ENCODE measurements around the gene DCHS2.

The DCHS2 gene

DNA sequence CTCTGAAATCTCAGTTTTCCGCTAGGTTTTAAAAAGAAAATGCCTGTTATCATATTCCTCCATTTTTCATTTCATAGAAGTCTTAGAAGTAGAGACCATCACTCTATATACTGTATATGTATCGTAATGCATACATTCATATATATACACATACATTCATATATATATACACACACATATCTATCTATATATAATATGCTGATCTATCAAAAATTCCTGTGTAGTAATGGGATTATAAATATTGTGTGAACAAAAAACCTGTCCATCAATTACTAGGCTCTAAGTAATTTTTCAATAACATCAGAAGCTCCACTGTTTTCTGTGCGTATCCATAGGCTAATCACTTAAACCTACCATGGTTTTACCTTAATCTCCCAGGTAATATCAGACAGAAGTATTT lies 150.2 kb downstream of the DCHS2 start:
- Histone ChIP-seq H3K36me3 (ENCODE audit: control insufficient read depth, insufficient read depth, low read length) (no peaks in the 10 kb centered on the region), H3K4me1 (ENCODE audit: control insufficient read depth, insufficient read depth, low read length, poor library complexity, severe bottlenecking) (no peaks in the 10 kb centered on the region)

DNA sequence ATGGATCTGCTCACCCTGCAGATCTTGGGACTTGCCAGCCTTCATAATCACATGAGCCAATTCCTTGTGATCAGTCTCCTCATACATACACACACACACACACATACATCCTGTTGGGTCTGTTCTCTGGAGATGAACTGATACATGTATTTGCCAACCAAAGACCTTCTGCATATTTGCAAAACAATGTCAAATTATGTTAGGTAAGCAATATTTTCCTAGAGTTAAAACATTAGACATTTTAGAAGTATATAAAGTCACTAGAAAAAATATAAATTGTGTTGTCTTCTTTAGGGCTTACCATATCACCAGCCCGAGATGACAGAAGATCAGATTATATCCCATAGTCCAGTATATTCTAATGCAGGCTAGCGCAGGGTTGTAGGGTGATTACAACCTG lies 156.0 kb downstream of the DCHS2 start:
- Histone ChIP-seq H3K4me1 (ENCODE audit: control insufficient read depth, insufficient read depth, low read length, poor library complexity, severe bottlenecking) (no peaks in the 10 kb centered on the region), H3K9me3 (ENCODE audit: control insufficient read depth, low read length) (no peaks in the 10 kb centered on the region), H3K4me3 (ENCODE audit: insufficient read depth, low read depth, low read length, poor library complexity, severe bottlenecking) (no peak overlapping the region), H3K27ac (ENCODE audit: insufficient read depth, low read length, poor library complexity, severe bottlenecking) (no peak overlapping the region), H3K36me3 (ENCODE audit: control insufficient read depth, insufficient read depth, low read length) (no peaks in the 10 kb centered on the region), H3K27me3 (replicated peaks; ENCODE audit: control insufficient read depth, insufficient read depth, low read length, poor library complexity, severe bottlenecking) (no peaks in the 10 kb centered on the region)
- no peak for DNase-seq

More for the DNA sequence above, 150.2 kb downstream of the DCHS2 start:
- Histone ChIP-seq H3K9me3 (ENCODE audit: control insufficient read depth, low read length) (no peaks in the 10 kb centered on the region), H3K27me3 (replicated peaks; ENCODE audit: control insufficient read depth, insufficient read depth, low read length, poor library complexity, severe bottlenecking) (no peaks in the 10 kb centered on the region), H3K4me3 (ENCODE audit: insufficient read depth, low read depth, low read length, poor library complexity, severe bottlenecking) (no peak overlapping the region), H3K27ac (ENCODE audit: insufficient read depth, low read length, poor library complexity, severe bottlenecking) (no peak overlapping the region)
- no peak for DNase-seq

DNA sequence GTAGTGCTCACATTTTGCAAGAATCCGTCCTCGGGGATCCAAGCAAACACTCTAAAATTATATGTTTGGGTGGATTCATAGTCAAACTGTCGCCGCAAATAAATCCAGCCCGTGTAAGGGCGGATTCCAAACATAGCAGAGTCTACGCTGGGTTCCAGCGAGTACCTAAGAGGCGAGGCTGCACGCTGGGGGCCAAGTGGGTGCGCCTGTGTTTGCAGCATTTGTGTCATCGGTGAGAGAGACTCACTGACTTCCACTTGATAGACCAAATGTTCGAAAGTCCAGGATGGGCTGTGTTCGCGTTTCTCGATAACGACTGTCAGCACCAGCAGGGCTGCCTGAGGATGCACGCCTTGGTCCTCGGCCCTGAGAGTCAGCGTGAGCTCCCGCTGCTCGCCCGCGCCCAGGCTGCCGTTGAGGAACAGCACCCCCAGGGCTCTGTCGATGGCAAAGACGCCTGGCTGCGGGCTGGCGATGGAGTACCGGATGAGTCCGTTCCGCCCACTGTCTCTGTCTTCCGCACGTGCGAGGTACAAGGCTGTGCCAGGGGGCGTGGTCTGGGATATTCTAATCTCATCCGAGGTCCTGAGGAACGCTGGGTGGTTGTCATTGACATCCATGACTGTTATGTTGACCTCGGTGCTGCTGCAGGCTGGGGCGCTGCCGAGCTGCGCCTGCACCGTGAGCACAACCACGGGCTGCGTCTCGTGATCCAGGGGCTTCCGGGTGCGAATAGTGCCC lies 158.7 kb downstream of the DCHS2 start:
- no peaks in the 10 kb centered on the region for H3K4me1 ChIP-seq (ENCODE audit: control insufficient read depth, insufficient read depth, low read length, poor library complexity, severe bottlenecking)
- no peaks in the 10 kb centered on the region for H3K9me3 ChIP-seq (ENCODE audit: control insufficient read depth, low read length)
- no peak overlapping the region for H3K27ac ChIP-seq (ENCODE audit: insufficient read depth, low read length, poor library complexity, severe bottlenecking)
- no peaks in the 10 kb centered on the region for H3K27me3 ChIP-seq (replicated peaks; ENCODE audit: control insufficient read depth, insufficient read depth, low read length, poor library complexity, severe bottlenecking)
- H3K36me3 ChIP-seq (ENCODE audit: control insufficient read depth, insufficient read depth, low read length): no peaks in the 10 kb centered on the region
- DNase-seq: peak; percentile 1 to 15 (median 9)
- peak overlapping the region; percentile 27 for H3K4me3 ChIP-seq (ENCODE audit: insufficient read depth, low read depth, low read length, poor library complexity, severe bottlenecking)

DNA sequence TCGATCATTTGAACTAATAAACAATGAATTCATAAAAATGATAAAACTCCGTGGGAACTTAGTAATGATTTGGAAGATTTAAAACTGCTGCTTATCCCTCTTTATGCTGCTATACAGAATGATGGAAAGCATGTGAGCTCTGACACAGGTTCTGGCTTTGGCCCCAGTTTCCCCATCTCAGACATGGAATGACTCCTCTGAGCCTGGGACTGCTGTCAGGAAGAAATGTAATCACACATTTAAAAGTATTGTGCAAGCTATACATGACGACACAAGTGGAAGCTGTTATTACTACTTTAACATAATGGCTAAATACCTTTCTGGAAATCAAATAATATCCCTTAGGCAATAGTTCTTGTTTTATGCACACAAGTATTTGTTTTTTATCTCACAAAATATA lies 161.7 kb downstream of the DCHS2 start:
- no peaks in the 10 kb centered on the region for H3K4me1 ChIP-seq (ENCODE audit: control insufficient read depth, insufficient read depth, low read length, poor library complexity, severe bottlenecking)
- no peaks in the 10 kb centered on the region for H3K36me3 ChIP-seq (ENCODE audit: control insufficient read depth, insufficient read depth, low read length)
- H3K9me3 ChIP-seq (ENCODE audit: control insufficient read depth, low read length): no peaks in the 10 kb centered on the region
- no peak for DNase-seq
- no peaks in the 10 kb centered on the region for H3K27me3 ChIP-seq (replicated peaks; ENCODE audit: control insufficient read depth, insufficient read depth, low read length, poor library complexity, severe bottlenecking)
- no peak overlapping the region for H3K4me3 ChIP-seq (ENCODE audit: insufficient read depth, low read depth, low read length, poor library complexity, severe bottlenecking)
- H3K27ac ChIP-seq (ENCODE audit: insufficient read depth, low read length, poor library complexity, severe bottlenecking): no peak overlapping the region

DNA sequence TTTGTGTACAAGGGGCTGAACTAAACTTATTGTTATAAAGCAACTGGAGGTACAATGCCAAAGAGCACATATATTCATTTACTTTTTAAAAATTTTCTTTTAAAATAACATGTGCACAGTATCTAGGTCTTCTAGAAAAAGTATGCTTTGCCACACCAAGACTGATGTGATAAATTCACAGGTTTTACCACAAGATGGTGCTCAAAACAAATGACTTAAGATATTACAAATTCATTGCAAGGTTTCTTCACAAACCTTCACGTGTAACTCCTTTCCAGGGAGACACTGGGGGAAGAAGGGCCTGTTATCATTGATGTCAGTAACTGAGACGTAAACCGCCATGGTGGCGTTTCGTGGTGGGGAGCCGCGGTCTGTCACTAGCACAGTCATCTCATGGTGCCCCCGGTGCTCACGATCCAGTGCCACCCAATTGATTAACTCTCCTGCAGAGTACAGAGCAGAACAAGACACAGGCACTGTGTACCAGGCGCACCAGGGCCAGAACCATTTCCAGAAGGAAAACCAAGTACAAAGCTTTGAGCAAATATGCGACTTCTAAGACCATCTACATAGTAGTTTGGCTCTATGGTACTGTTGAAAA lies 162.2 kb downstream of the DCHS2 start:
- no peaks in the 10 kb centered on the region for H3K27me3 ChIP-seq (replicated peaks; ENCODE audit: control insufficient read depth, insufficient read depth, low read length, poor library complexity, severe bottlenecking)
- DNase-seq: no peak
- H3K9me3 ChIP-seq (ENCODE audit: control insufficient read depth, low read length): no peaks in the 10 kb centered on the region
- no peaks in the 10 kb centered on the region for H3K4me1 ChIP-seq (ENCODE audit: control insufficient read depth, insufficient read depth, low read length, poor library complexity, severe bottlenecking)
- no peak overlapping the region for H3K27ac ChIP-seq (ENCODE audit: insufficient read depth, low read length, poor library complexity, severe bottlenecking)
- H3K36me3 ChIP-seq (ENCODE audit: control insufficient read depth, insufficient read depth, low read length): no peaks in the 10 kb centered on the region
- H3K4me3 ChIP-seq (ENCODE audit: insufficient read depth, low read depth, low read length, poor library complexity, severe bottlenecking): no peak overlapping the region

DNA sequence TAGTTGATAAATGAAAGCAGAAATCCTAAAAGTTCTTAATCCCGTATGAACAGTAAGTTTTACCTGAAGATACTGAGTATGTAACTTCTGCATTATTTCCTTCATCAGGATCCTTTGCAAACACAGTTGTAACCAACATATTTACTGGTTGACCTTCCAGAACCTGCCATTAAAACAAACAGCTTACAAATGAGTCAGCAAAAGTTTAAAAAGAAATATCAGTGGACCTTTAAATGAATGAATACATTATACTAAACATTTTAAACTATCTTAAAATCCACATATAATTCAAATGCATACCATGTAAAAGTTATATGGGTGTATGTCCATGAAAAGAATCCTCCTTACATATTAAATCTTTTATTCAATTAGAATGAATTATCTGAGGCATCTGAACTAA lies 163.6 kb downstream of the DCHS2 start:
- H3K4me3 ChIP-seq (ENCODE audit: insufficient read depth, low read depth, low read length, poor library complexity, severe bottlenecking): no peak overlapping the region
- no peak for DNase-seq
- H3K4me1 ChIP-seq (ENCODE audit: control insufficient read depth, insufficient read depth, low read length, poor library complexity, severe bottlenecking): no peaks in the 10 kb centered on the region
- H3K9me3 ChIP-seq (ENCODE audit: control insufficient read depth, low read length): no peaks in the 10 kb centered on the region
- H3K36me3 ChIP-seq (ENCODE audit: control insufficient read depth, insufficient read depth, low read length): no peaks in the 10 kb centered on the region
- no peak overlapping the region for H3K27ac ChIP-seq (ENCODE audit: insufficient read depth, low read length, poor library complexity, severe bottlenecking)
- no peaks in the 10 kb centered on the region for H3K27me3 ChIP-seq (replicated peaks; ENCODE audit: control insufficient read depth, insufficient read depth, low read length, poor library complexity, severe bottlenecking)

DNA sequence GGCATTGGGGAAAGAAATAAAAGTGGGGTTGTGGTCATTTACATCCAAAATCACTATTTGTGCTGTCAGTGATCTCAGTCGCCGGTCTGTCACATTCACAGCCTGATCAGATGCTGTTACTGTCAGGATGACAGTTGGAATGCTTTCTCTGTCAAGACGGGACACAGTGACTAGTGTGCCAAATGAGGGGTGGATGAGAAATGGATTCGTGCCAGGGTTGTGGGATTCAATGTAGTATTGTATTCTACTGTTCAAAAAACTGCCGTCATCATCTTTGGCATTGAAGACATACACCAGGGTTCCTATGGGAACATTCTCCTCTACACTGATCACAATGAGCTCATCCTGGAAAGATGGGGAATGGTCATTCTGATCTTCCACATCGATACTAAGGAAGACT lies 171.1 kb downstream of the DCHS2 start:
- H3K4me3 ChIP-seq (ENCODE audit: insufficient read depth, low read depth, low read length, poor library complexity, severe bottlenecking): no peak overlapping the region
- H3K36me3 ChIP-seq (ENCODE audit: control insufficient read depth, insufficient read depth, low read length): no peaks in the 10 kb centered on the region
- no peaks in the 10 kb centered on the region for H3K27me3 ChIP-seq (replicated peaks; ENCODE audit: control insufficient read depth, insufficient read depth, low read length, poor library complexity, severe bottlenecking)
- no peaks in the 10 kb centered on the region for H3K9me3 ChIP-seq (ENCODE audit: control insufficient read depth, low read length)
- H3K4me1 ChIP-seq (ENCODE audit: control insufficient read depth, insufficient read depth, low read length, poor library complexity, severe bottlenecking): no peaks in the 10 kb centered on the region
- no peak for DNase-seq
- H3K27ac ChIP-seq (ENCODE audit: insufficient read depth, low read length, poor library complexity, severe bottlenecking): no peak overlapping the region

DNA sequence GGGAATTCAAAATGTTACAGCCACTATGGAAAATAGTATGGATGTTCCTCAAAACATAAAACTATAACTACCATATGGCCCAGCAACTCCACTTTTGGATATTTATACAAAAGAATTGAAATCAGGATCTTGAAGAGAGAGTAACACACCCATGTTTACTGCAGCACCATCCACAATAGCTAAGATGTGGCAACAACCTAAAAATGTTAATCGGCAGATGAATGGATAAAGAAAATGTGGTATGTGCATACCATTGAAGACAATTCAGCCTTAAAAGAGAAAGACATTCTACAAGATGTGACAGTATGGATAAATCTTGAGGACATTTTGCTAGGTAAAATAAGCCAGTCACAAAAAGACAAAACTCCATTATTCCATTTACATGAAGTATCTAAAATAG lies 171.9 kb downstream of the DCHS2 start:
- H3K4me1 ChIP-seq (ENCODE audit: control insufficient read depth, insufficient read depth, low read length, poor library complexity, severe bottlenecking): no peaks in the 10 kb centered on the region
- H3K36me3 ChIP-seq (ENCODE audit: control insufficient read depth, insufficient read depth, low read length): no peaks in the 10 kb centered on the region
- H3K27me3 ChIP-seq (replicated peaks; ENCODE audit: control insufficient read depth, insufficient read depth, low read length, poor library complexity, severe bottlenecking): no peaks in the 10 kb centered on the region
- H3K4me3 ChIP-seq (ENCODE audit: insufficient read depth, low read depth, low read length, poor library complexity, severe bottlenecking): no peak overlapping the region
- DNase-seq: no peak
- no peak overlapping the region for H3K27ac ChIP-seq (ENCODE audit: insufficient read depth, low read length, poor library complexity, severe bottlenecking)
- H3K9me3 ChIP-seq (ENCODE audit: control insufficient read depth, low read length): no peaks in the 10 kb centered on the region

DNA sequence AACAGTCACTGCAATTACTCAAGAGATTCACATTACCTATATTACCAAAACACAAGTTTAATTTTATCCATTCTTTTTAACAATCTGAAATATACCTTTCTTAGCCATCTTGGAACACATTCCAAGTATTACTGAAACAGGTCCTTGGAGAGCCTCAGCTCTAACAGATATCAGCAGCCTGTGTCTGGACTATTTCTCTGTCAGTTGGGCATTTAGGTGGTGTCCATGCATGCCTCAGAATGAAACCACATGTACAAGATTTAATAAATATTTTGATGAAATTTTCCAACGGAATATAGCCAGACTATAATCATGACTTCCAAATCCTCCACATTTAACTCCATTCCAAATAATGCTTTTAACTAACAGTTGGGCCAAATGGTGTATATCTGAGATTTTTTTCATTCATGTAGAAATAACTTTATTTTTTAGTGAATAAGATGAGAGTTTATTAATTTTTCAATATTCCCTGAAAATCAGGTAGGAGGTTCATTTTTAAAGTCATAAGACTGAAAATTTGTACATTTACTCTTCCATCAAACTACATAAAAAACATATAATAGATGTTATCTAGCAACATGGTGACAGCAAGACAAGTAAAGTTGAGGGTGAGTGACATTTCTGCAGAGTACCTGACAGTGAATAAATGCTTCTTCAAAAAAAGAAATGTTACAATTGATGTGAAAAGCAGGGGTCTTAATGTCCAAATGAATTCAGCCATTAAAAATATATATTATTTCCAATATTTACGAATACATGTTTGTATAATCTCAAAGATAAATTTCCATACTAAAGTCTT lies 174.2 kb downstream of the DCHS2 start:
- H3K4me1 ChIP-seq (ENCODE audit: control insufficient read depth, insufficient read depth, low read length, poor library complexity, severe bottlenecking): no peaks in the 10 kb centered on the region
- no peaks in the 10 kb centered on the region for H3K27me3 ChIP-seq (replicated peaks; ENCODE audit: control insufficient read depth, insufficient read depth, low read length, poor library complexity, severe bottlenecking)
- no peaks in the 10 kb centered on the region for H3K36me3 ChIP-seq (ENCODE audit: control insufficient read depth, insufficient read depth, low read length)
- H3K27ac ChIP-seq (ENCODE audit: insufficient read depth, low read length, poor library complexity, severe bottlenecking): no peak overlapping the region
- no peaks in the 10 kb centered on the region for H3K9me3 ChIP-seq (ENCODE audit: control insufficient read depth, low read length)
- H3K4me3 ChIP-seq (ENCODE audit: insufficient read depth, low read depth, low read length, poor library complexity, severe bottlenecking): no peak overlapping the region
- no peak for DNase-seq

DNA sequence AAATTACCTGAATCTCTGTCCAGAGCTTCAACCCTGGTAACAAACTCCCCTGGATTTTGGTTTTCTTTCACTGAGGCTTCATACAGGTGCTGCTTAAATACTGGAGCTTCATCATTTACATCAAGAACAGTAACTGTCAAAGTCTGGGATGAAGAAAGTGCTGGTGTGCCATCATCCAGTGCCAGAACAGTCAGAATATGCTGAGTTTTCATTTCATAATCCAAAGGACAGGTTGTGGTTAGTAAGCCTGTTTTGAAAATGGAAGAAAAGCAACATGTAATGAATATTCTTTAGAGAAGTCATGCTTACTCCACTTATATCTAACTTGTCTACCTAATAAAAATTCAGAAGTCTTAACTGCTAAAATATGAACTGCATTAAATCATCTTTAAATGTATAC lies 175.9 kb downstream of the DCHS2 start:
- H3K27ac ChIP-seq (ENCODE audit: insufficient read depth, low read length, poor library complexity, severe bottlenecking): no peak overlapping the region
- H3K27me3 ChIP-seq (replicated peaks; ENCODE audit: control insufficient read depth, insufficient read depth, low read length, poor library complexity, severe bottlenecking): no peaks in the 10 kb centered on the region
- no peaks in the 10 kb centered on the region for H3K9me3 ChIP-seq (ENCODE audit: control insufficient read depth, low read length)
- H3K36me3 ChIP-seq (ENCODE audit: control insufficient read depth, insufficient read depth, low read length): no peaks in the 10 kb centered on the region
- H3K4me1 ChIP-seq (ENCODE audit: control insufficient read depth, insufficient read depth, low read length, poor library complexity, severe bottlenecking): no peaks in the 10 kb centered on the region
- no peak overlapping the region for H3K4me3 ChIP-seq (ENCODE audit: insufficient read depth, low read depth, low read length, poor library complexity, severe bottlenecking)
- no peak for DNase-seq

All from effector memory CD4-positive, alpha-beta T cell (primary cell).